ENCODE data around the gene ADORA1.

DNA sequence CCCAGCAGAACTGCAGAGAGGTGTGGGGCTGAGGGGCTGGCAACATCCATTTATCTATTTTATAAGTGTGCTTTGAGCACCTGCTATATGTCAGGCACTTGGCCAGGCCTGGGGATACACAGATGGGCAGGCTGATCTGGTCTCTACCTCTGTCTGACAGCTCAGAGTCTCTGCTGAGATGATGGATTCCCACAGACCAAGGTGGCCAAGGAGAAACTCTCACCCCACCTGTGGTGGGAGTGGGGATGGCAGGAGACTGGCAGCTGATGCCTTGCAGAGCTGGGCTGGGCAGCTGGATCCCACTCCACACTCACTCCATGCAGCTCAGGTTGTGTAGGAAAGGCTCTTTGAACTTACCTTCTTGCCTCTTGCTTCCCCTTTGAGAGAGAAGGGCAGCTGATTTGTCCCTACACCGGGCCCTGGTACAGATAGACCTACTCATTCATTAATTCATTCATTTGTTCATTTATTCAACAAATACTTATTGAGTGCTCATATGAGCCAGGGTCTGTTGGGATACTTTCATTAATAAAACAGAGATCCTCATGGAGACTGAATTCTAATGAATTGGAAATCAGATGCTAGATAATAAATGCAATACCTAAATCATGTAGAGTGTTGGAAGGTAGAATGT lies 9.0 kb downstream of the ADORA1 start:
- TF ChIP-seq POLR2AphosphoS5 (IDR thresholded peaks at IDR 0.05) = no peak
- TF ChIP-seq, protein P1, sequence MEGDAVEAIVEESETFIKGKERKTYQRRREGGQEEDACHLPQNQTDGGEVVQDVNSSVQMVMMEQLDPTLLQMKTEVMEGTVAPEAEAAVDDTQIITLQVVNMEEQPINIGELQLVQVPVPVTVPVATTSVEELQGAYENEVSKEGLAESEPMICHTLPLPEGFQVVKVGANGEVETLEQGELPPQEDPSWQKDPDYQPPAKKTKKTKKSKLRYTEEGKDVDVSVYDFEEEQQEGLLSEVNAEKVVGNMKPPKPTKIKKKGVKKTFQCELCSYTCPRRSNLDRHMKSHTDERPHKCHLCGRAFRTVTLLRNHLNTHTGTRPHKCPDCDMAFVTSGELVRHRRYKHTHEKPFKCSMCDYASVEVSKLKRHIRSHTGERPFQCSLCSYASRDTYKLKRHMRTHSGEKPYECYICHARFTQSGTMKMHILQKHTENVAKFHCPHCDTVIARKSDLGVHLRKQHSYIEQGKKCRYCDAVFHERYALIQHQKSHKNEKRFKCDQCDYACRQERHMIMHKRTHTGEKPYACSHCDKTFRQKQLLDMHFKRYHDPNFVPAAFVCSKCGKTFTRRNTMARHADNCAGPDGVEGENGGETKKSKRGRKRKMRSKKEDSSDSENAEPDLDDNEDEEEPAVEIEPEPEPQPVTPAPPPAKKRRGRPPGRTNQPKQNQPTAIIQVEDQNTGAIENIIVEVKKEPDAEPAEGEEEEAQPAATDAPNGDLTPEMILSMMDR (IDR thresholded peaks at IDR 0.05) = no peak
- TF ChIP-seq POLR2A (IDR thresholded peaks at IDR 0.05) = no peak

Measured in prostate gland (tissue), 2 donors.